ENCODE data around the gene SERBP1. TPM values are rescaled to one million over a fixed set of nuclear protein-coding genes. Genes with fewer than 3 reads are reported as not detected.
"Not testable (repeated sequence)": the region's sequence is repeated elsewhere in the genome, so short reads cannot be mapped to it uniquely, and the experiment has no call there.

Gene SERBP1
- total RNA-seq, 4 donors from 2014 or later: 173 to 241 (median 223) TPM

DNA sequence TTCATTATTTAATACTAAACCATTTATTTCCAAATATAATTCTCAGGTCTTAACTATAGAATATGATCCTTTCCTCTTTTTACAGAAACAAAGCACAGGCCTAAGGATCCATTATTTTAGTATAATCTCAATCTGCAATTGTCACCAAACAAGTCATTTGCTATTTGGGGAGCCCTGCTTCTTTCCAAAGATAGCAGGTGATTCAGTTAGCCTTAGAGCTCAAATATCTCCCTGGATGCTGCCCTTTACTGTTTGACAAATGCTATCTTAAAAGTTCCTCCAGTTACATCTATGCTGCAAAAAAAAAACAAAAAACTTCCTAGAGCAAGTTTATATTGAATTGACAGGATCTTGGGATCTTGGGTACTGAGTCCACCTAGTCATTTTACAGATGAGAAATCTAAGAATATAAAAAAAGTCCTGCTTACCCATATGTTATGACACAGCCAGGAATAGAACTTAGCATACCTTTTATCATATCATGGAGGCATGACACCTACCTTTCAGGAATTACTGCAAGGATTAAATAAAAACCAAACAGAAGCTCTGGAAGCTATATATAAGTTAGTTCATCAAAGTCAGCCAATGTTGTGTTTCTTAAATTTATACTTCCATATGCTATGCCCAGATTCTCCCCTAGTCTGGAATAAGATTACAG is 9.2 kb downstream of the SERBP1 start:
- Histone ChIP-seq H3K27me3 (no peaks in the 10 kb centered on the region), H3K9me3 (no peaks in the 10 kb centered on the region), H3K4me3 (no peak overlapping the region), H3K4me1 (peaks cover 0 to 30% (median 2%) of the 10 kb centered on the region in 4 donors), H3K36me3 (peaks cover 0 to 95% (median 35%) of the 10 kb centered on the region in 3 donors), H3K27ac (no peak overlapping the region)
- TF ChIP-seq, protein P1, sequence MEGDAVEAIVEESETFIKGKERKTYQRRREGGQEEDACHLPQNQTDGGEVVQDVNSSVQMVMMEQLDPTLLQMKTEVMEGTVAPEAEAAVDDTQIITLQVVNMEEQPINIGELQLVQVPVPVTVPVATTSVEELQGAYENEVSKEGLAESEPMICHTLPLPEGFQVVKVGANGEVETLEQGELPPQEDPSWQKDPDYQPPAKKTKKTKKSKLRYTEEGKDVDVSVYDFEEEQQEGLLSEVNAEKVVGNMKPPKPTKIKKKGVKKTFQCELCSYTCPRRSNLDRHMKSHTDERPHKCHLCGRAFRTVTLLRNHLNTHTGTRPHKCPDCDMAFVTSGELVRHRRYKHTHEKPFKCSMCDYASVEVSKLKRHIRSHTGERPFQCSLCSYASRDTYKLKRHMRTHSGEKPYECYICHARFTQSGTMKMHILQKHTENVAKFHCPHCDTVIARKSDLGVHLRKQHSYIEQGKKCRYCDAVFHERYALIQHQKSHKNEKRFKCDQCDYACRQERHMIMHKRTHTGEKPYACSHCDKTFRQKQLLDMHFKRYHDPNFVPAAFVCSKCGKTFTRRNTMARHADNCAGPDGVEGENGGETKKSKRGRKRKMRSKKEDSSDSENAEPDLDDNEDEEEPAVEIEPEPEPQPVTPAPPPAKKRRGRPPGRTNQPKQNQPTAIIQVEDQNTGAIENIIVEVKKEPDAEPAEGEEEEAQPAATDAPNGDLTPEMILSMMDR (IDR thresholded peaks at IDR 0.05): no peak
- TF ChIP-seq POLR2A (IDR thresholded peaks at IDR 0.05) (no peak), EP300 (IDR thresholded peaks at IDR 0.05) (no peak)
- DNase-seq (ENCODE audit: low spot score in 2 of 2): no peak

DNA sequence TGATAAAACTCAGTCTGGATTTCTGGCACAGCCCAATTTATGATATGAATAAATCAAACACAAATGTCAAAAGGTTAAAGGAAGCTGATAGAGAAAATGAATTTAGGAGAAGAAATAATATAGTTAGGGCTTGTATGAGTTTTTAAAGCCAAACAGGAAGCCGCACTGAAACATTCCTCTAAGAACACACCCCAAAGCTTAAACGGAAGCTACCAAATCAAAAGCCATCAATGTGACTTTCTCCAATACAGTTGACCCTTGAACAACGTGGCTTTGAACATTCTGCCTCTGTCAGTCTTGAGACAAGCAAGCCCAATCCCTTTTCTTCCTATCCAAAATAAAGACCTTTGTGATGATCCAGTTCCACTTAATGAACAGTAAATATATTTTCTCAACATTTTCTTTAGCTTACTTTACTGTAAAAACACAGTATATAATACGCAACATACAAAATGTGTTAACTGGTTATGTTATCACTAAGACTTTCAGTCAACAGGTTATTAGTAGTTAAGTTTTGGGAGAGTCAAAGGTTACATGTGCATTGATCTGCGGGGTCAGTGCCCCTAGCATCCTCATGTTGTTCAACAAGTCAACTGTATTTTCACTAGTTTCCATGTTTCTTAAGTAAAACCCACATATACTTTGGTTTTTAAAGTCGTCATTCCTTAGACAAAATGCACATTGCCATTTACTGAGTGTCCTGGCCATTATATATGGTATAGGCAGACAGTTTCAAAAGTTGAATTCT is 11.2 kb downstream of the SERBP1 start:
- no peak overlapping the region for H3K4me3 ChIP-seq
- WGBS, 2 donors: 60 to 61% methylated on average over 6 of the region's 6 CpGs
- TF ChIP-seq EP300 (IDR thresholded peaks at IDR 0.05): no peak
- TF ChIP-seq, protein P1 (IDR thresholded peaks at IDR 0.05): no peak
- H3K27me3 ChIP-seq: no peaks in the 10 kb centered on the region
- no peak overlapping the region for H3K27ac ChIP-seq
- H3K9me3 ChIP-seq: no peaks in the 10 kb centered on the region
- H3K36me3 ChIP-seq: peaks cover 5 to 95% (median 29%) of the 10 kb centered on the region in 3 donors
- peaks cover 0 to 25% (median 0%) of the 10 kb centered on the region in 4 donors for H3K4me1 ChIP-seq
- DNase-seq (ENCODE audit: low spot score in 2 of 2): no peak

DNA sequence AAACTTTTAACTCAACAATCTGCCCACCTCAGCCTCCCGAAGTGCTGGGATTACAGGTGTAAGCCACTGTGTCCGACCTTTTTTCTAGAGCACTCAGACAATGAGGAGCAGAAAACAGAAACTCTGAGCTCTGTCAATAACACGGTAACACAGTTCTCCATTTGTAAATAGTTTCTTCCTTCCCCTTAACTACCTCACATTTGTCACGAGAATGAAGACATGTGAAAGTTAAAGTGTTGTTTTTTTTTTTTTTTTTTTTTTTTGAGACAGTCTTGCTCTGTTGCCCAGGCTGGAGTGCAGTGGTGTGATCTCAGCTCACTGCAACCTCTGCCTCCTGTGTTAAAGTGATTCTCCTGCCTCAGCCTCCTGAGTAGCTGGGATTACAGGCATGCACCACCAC is 12.5 kb downstream of the SERBP1 start:
- not testable (repeated sequence) for DNase-seq (ENCODE audit: low spot score in 2 of 2)

DNA sequence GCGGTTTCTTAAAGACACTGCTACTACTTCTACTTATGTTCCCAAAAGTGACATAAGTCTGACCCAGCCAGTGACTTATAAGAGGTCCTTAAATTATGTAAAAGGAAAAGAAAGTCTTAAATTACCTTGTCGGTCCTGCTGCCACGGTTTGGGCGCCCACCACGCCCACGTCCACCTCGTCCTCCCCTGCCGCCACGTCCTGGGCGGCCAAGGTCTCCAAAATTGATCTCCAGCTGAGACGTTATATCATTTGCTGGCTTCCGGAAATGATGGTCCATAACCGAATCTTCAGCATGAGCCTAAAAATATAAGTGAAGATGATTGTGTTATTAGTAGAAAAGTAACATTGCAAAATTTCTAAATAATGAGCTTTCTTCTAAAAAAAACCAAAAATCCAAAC is 15.2 kb downstream of the SERBP1 start:
- H3K27ac ChIP-seq: no peak overlapping the region
- no peaks in the 10 kb centered on the region for H3K9me3 ChIP-seq
- TF ChIP-seq, protein P1 (IDR thresholded peaks at IDR 0.05): no peak
- no peak for TF ChIP-seq EP300 (IDR thresholded peaks at IDR 0.05)
- no peak for TF ChIP-seq POLR2A (IDR thresholded peaks at IDR 0.05)
- DNase-seq (ENCODE audit: low spot score in 2 of 2): no peak
- H3K27me3 ChIP-seq: no peaks in the 10 kb centered on the region
- H3K4me1 ChIP-seq: peaks cover 0 to 16% (median 0%) of the 10 kb centered on the region in 4 donors
- 91 to 92% methylated on average over 13 of the region's 13 CpGs for WGBS, 2 donors
- H3K36me3 ChIP-seq: peaks cover 5 to 90% (median 8%) of the 10 kb centered on the region in 3 donors
- no peak overlapping the region for H3K4me3 ChIP-seq

More for the DNA sequence above, 12.5 kb downstream of the SERBP1 start:
- Histone ChIP-seq H3K36me3 (peaks cover 5 to 94% (median 25%) of the 10 kb centered on the region in 3 donors), H3K4me1 (peaks cover 0 to 25% (median 0%) of the 10 kb centered on the region in 4 donors)
- not testable (repeated sequence) for H3K27ac ChIP-seq, H3K9me3 ChIP-seq, H3K27me3 ChIP-seq, H3K4me3 ChIP-seq
- 76 to 82% methylated on average over 4 of the region's 4 CpGs for WGBS, 2 donors

DNA sequence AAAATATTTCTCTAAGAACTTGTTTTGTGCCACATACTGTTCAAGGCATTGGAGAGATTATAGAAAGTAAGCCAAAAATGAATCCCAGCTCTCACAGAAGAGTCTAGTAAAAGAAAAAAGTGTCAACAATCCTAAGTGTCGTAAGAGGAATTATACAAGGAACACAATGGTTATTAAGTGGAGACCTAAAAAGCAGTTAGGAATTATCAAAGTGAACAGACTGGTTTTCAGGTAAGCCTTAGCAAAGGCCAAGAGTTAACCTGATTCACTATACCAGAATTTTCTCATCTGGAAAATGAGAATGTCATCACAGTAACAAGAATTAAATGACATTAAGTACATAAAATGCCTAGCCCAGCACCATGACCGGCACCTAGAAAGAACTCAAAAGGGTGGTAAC is 15.6 kb downstream of the SERBP1 start:
- H3K27me3 ChIP-seq: no peaks in the 10 kb centered on the region
- no peak for DNase-seq (ENCODE audit: low spot score in 2 of 2)
- peaks cover 0 to 12% (median 0%) of the 10 kb centered on the region in 4 donors for H3K4me1 ChIP-seq
- H3K9me3 ChIP-seq: no peaks in the 10 kb centered on the region
- WGBS, 2 donors: 95 to 100% methylated on average over 2 of the region's 2 CpGs
- no peak overlapping the region for H3K4me3 ChIP-seq
- peaks cover 5 to 92% (median 8%) of the 10 kb centered on the region in 3 donors for H3K36me3 ChIP-seq
- TF ChIP-seq EP300 (IDR thresholded peaks at IDR 0.05): no peak
- TF ChIP-seq, protein P1 (IDR thresholded peaks at IDR 0.05): no peak
- no peak for TF ChIP-seq POLR2A (IDR thresholded peaks at IDR 0.05)
- no peak overlapping the region for H3K27ac ChIP-seq

DNA sequence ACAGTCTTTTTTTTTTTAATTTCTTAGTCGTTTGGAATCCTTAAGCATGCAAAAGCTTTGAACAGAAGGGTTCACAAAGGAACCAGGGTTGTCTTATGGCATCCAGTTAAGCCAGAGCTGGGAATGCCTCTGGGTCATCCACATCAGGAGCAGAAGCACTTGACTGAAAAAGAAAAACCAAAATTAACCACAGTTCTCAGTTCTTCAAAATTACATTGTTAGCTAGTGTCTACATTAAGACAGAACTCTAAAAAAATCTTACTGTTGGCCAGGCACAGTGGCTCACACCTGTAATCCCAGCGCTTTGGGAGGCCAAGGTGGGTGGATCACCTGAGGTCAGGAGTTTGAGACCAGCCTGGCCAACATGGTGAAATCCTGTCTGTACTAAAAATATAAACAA is 17.1 kb downstream of the SERBP1 start:
- 83 to 86% methylated on average over 2 of the region's 2 CpGs for WGBS, 2 donors
- not testable (repeated sequence) for DNase-seq (ENCODE audit: low spot score in 2 of 2)

More for the DNA sequence above, 17.1 kb downstream of the SERBP1 start:
- not testable (repeated sequence) for H3K27me3 ChIP-seq, H3K27ac ChIP-seq, H3K9me3 ChIP-seq, H3K4me3 ChIP-seq
- Histone ChIP-seq H3K36me3 (peaks cover 2 to 79% (median 5%) of the 10 kb centered on the region in 3 donors), H3K4me1 (peaks cover 0 to 12% (median 0%) of the 10 kb centered on the region in 4 donors)
